OCI-LY1 (cell line): Measurements from ENCODE around the gene PDZRN4.
"Not testable (repeated sequence)": the region's sequence is repeated elsewhere in the genome, so short reads cannot be mapped to it uniquely, and the experiment has no call there.

ENCODE experiments used
- H2AFZ ChIP-seq: fragments of 200-600 bp; sonication (generic), shearing (Covaris generic); 2 replicates; pipeline ENCODE4 v1.6.0; 2014; ENCODE audit warnings: antibody characterized with exemption, mild to moderate bottlenecking, low read length
- H3F3A ChIP-seq: fragments of 200-600 bp; sonication (generic), shearing (Covaris generic); 2 replicates; pipeline ENCODE4 v1.6.0; 2014; ENCODE audit warnings: mild to moderate bottlenecking, antibody characterized with exemption, low read length, moderate library complexity; ENCODE audit not compliant: insufficient read depth
- H3K27ac ChIP-seq: fragments of 200-600 bp; sonication (generic); 2 replicates; pipeline ENCODE4 v1.5.1; 2014; ENCODE audit warnings: low read length, mixed run types, mild to moderate bottlenecking, low read depth; ENCODE audit not compliant: poor library complexity, severe bottlenecking
- H3K27me3 ChIP-seq: fragments of 200-600 bp; sonication (generic); 2 replicates; pipeline ENCODE4 v1.6.0; 2014; ENCODE audit warnings: antibody characterized with exemption, mild to moderate bottlenecking, low read length, moderate library complexity; ENCODE audit not compliant: insufficient read depth
- H3K36me3 ChIP-seq: fragments of 200-600 bp; sonication (generic); 2 replicates; pipeline ENCODE4 v1.6.1; 2014; ENCODE audit warnings: mild to moderate bottlenecking, antibody characterized with exemption, low read length, moderate library complexity, mixed read lengths; ENCODE audit not compliant: insufficient read depth
- H3K4me1 ChIP-seq: fragments of 200-600 bp; sonication (generic); 2 replicates; pipeline ENCODE4 v1.5.1; 2014; ENCODE audit warnings: mild to moderate bottlenecking, low read length, moderate library complexity; ENCODE audit not compliant: insufficient read depth, severe bottlenecking
- H3K4me2 ChIP-seq: fragments of 200-600 bp; sonication (generic), shearing (Covaris generic); 2 replicates; pipeline ENCODE4 v1.6.1; 2014; ENCODE audit warnings: low read length
- H3K4me3 ChIP-seq: fragments of 200-600 bp; sonication (generic); 2 replicates; pipeline ENCODE4 v1.5.1; 2014; ENCODE audit warnings: low read length, low read depth, mild to moderate bottlenecking, mixed read lengths; ENCODE audit not compliant: poor library complexity, severe bottlenecking
- H3K79me2 ChIP-seq: fragments of 200-600 bp; shearing (Covaris generic); 2 replicates; pipeline ENCODE4 v1.6.1; 2016; ENCODE audit warnings: mixed run types, low read length, mixed read lengths; ENCODE audit not compliant: insufficient read depth
- H3K9ac ChIP-seq: fragments of 200-600 bp; sonication (generic), shearing (Covaris generic); 2 replicates; pipeline ENCODE4 v1.6.1; 2014; ENCODE audit warnings: mild to moderate bottlenecking, low read length, mixed read lengths
- H3K9me2 ChIP-seq: fragments of 200-600 bp; sonication (generic), shearing (Covaris generic); 2 replicates; pipeline ENCODE4 v1.6.1; 2014; ENCODE audit warnings: low read depth, mild to moderate bottlenecking, low read length, mixed read lengths
- H3K9me3 ChIP-seq: fragments of 200-600 bp; shearing (Covaris generic); 2 replicates; pipeline ENCODE4 v1.6.1; 2014; ENCODE audit warnings: low read length, mixed read lengths
- H4K20me1 ChIP-seq: fragments of 200-600 bp; sonication (generic), shearing (Covaris generic); 2 replicates; pipeline ENCODE4 v1.6.0; 2016; ENCODE audit warnings: mild to moderate bottlenecking, low read length; ENCODE audit not compliant: insufficient read depth
- EZH2 ChIP-seq: fragments of 200-600 bp; sonication (generic), shearing (Covaris generic); IDR thresholded peaks from 2 replicates; pipeline ENCODE4 v1.8.0; 2017; ENCODE audit warnings: borderline replicate concordance, mixed run types, mild to moderate bottlenecking, antibody characterized with exemption, low read length, moderate library complexity, mixed read lengths
- TF ChIP-seq, protein P1 (sequence below): fragments of 200-600 bp; sonication (generic), shearing (Covaris generic); IDR thresholded peaks from 2 replicates; pipeline ENCODE4 v1.5.1; 2017; ENCODE audit warnings: mild to moderate bottlenecking, antibody characterized with exemption, low read length, moderate library complexity, mixed read lengths

The PDZRN4 gene

DNA sequence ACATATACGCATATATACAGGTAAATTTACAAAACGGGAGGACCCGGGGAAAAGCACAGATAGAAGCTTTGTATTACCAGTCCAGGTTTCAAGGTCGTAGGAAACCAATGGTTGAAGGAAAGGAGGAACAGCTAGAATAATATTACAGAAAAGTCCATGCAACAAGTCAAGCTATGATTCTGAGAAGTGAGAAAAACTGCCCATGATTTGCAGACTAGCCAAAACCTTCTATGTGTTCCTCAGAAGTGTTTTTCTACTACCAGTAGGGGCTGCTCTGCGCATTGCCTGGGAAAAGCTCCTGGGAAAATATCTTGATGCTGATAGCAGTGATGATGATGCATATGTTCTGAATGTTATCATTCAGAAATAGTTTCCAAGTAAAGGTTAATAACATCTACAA, 2.2 kb downstream of the PDZRN4 start:
- H3K27me3 ChIP-seq, result no peaks in the 10 kb centered on the region
- H3K36me3 ChIP-seq, result no peaks in the 10 kb centered on the region
- no peaks in the 10 kb centered on the region; the same call in 1 of the 2 replicates for H3F3A ChIP-seq
- H3K4me3 ChIP-seq, result no peak overlapping the region
- no peaks in the 10 kb centered on the region for H3K79me2 ChIP-seq
- H2AFZ ChIP-seq, result no peak overlapping the region
- no peaks in the 10 kb centered on the region for H3K9me2 ChIP-seq
- H4K20me1 ChIP-seq, result no peaks in the 10 kb centered on the region
- H3K4me2 ChIP-seq, result no peak overlapping the region
- H3K9ac ChIP-seq, result no peak overlapping the region
- H3K9me3 ChIP-seq, result no peaks in the 10 kb centered on the region
- TF ChIP-seq, protein P1, sequence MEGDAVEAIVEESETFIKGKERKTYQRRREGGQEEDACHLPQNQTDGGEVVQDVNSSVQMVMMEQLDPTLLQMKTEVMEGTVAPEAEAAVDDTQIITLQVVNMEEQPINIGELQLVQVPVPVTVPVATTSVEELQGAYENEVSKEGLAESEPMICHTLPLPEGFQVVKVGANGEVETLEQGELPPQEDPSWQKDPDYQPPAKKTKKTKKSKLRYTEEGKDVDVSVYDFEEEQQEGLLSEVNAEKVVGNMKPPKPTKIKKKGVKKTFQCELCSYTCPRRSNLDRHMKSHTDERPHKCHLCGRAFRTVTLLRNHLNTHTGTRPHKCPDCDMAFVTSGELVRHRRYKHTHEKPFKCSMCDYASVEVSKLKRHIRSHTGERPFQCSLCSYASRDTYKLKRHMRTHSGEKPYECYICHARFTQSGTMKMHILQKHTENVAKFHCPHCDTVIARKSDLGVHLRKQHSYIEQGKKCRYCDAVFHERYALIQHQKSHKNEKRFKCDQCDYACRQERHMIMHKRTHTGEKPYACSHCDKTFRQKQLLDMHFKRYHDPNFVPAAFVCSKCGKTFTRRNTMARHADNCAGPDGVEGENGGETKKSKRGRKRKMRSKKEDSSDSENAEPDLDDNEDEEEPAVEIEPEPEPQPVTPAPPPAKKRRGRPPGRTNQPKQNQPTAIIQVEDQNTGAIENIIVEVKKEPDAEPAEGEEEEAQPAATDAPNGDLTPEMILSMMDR, result peak; percentile 17; the same call in 1 of the 2 replicates
- TF ChIP-seq EZH2, result no peak
- H3K27ac ChIP-seq, result no peak overlapping the region
- no peaks in the 10 kb centered on the region for H3K4me1 ChIP-seq

DNA sequence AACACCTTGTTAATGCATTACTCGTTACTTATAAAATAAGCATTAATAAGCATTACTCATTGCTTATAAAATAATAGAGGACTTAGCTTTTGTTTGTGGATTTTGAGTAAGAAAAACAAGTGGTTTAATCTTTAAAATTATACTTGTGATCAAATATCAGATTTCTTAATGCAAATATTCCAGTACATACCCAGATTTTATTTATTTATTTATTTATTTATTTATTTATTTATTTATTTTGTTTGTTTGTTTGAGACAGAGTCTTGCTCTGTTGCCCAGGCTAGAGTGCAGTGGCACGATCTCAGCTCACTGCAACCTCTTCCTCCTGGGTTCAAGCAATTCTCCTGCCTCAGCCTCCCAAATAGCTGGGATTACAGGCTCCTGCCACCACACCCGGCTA, 3.4 kb downstream of the PDZRN4 start:
- not testable (repeated sequence) for H3K9me3 ChIP-seq, H3K27ac ChIP-seq, H3K9me2 ChIP-seq, H2AFZ ChIP-seq, H3K4me2 ChIP-seq, H3F3A ChIP-seq, H3K79me2 ChIP-seq, H3K36me3 ChIP-seq, H3K4me1 ChIP-seq, H3K27me3 ChIP-seq, H3K9ac ChIP-seq, H3K4me3 ChIP-seq, H4K20me1 ChIP-seq

DNA sequence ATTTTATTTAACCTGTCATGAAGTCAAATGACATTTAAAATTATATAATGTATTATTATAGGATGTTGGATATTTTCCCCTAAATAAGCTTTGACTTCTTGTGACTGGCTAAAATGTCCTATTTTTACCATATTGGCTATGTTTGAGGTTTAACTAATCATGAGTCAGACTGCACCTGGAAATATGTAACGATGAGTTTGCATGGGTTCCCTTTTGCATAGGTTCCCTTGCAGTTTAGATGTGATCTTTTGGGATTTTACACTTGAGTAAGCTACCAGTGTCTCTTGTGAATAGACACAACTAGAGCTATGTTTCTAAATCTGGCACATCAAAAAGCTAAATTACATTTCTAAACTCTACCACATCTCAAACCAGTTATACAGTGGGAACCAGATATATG, 5.2 kb downstream of the PDZRN4 start:
- Histone ChIP-seq H3K9me3 (no peaks in the 10 kb centered on the region), H3F3A (no peaks in the 10 kb centered on the region; the same call in 1 of the 2 replicates), H3K79me2 (no peaks in the 10 kb centered on the region), H2AFZ (no peak overlapping the region), H3K4me3 (no peak overlapping the region), H3K27ac (no peak overlapping the region), H3K4me1 (no peaks in the 10 kb centered on the region), H4K20me1 (no peaks in the 10 kb centered on the region), H3K27me3 (no peaks in the 10 kb centered on the region), H3K36me3 (no peaks in the 10 kb centered on the region), H3K9me2 (no peaks in the 10 kb centered on the region), H3K9ac (no peak overlapping the region), H3K4me2 (no peak overlapping the region)
- TF ChIP-seq, protein P1, result no peak
- TF ChIP-seq EZH2, result no peak

DNA sequence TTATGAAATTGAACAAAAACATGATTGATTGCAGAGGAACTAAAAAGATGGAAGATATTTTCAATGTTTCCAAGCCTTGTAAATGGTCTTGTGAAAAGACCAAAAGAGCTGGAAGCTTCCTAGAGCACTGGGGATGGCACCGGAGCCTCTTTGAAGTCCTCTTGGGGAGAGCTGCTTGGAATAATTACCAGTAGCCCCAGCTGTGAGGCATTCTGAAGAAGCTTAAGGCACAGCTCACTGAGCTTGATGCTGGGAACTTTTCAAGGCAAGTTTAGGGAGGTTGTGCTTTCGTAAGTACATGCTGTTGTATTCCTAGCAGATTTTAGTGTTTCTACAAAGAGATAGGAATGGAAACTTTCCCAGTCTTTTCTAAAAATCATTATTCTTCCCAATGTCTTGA, 13.9 kb downstream of the PDZRN4 start:
- Histone ChIP-seq H3K4me1 (no peaks in the 10 kb centered on the region), H3K36me3 (no peaks in the 10 kb centered on the region), H3K79me2 (no peaks in the 10 kb centered on the region), H3K9me2 (no peaks in the 10 kb centered on the region), H3F3A (no peaks in the 10 kb centered on the region), H3K9me3 (no peaks in the 10 kb centered on the region), H3K4me2 (no peak overlapping the region), H3K9ac (no peak overlapping the region), H4K20me1 (no peaks in the 10 kb centered on the region), H2AFZ (no peak overlapping the region), H3K27me3 (no peaks in the 10 kb centered on the region), H3K4me3 (no peak overlapping the region), H3K27ac (no peak overlapping the region)
- TF ChIP-seq EZH2, result no peak
- TF ChIP-seq, protein P1, result no peak
